Activated CD4-positive, CD25-positive, alpha-beta regulatory T cell treated with anti-CD3 and anti-CD28 coated beads, Interleukin-2, amount 50 U/mL, for 16 hours (primary cell): ENCODE data around the gene POU2AF1.

Experiments used
- DNase-seq: peaks from one replicate; pipeline ENCODE4 v3.0.0-alpha.2; 2020; ENCODE audit warnings: low read depth, low spot score

The POU2AF1 gene

GRCh38 chr11:111387363-111387762 lies 8.3 kb upstream of the POU2AF1 start:
- DNase-seq = no peak

GRCh38 chr11:111386611-111387150 lies 7.6 kb upstream of the POU2AF1 start:
- no peak for DNase-seq

- DNase-seq = no peak
Measured at GRCh38 chr11:111384494-111384893, 5.4 kb upstream of the POU2AF1 start.

GRCh38 chr11:111382451-111382850 lies 3.4 kb upstream of the POU2AF1 start:
- no peak for DNase-seq

GRCh38 chr11:111379602-111380136 lies 594 bp upstream of the POU2AF1 start:
- DNase-seq = no peak

- DNase-seq = no peak
Measured at GRCh38 chr11:111378185-111378860, 752 bp downstream of the POU2AF1 start.

- DNase-seq = no peak
Measured at GRCh38 chr11:111376181-111376871, 2.7 kb downstream of the POU2AF1 start.

GRCh38 chr11:111373590-111373989 lies 5.5 kb downstream of the POU2AF1 start:
- DNase-seq = no peak

GRCh38 chr11:111372538-111372937 lies 6.5 kb downstream of the POU2AF1 start:
- no peak for DNase-seq

GRCh38 chr11:111370902-111371578 lies 8.0 kb downstream of the POU2AF1 start:
- DNase-seq = no peak

GRCh38 chr11:111370270-111370901 lies 8.7 kb downstream of the POU2AF1 start:
- no peak for DNase-seq

- DNase-seq = no peak
Measured at GRCh38 chr11:111368285-111368560, 10.9 kb downstream of the POU2AF1 start.

GRCh38 chr11:111367411-111368284 lies 11.4 kb downstream of the POU2AF1 start:
- no peak for DNase-seq

GRCh38 chr11:111366560-111367410 lies 12.3 kb downstream of the POU2AF1 start:
- no peak for DNase-seq

GRCh38 chr11:111365722-111366559 lies 13.1 kb downstream of the POU2AF1 start:
- no peak for DNase-seq

- no peak for DNase-seq
Measured at GRCh38 chr11:111364503-111364902, 14.6 kb downstream of the POU2AF1 start.

- no peak for DNase-seq
Measured at GRCh38 chr11:111363985-111364384, 15.1 kb downstream of the POU2AF1 start.

- DNase-seq = no peak
Measured at GRCh38 chr11:111362887-111363411, 16.1 kb downstream of the POU2AF1 start.

- no peak for DNase-seq
Measured at GRCh38 chr11:111361874-111362273, 17.2 kb downstream of the POU2AF1 start.
